Caco-2 (cell line): ENCODE measurements around the gene GALNT17. TPM values are rescaled to one million over a fixed set of nuclear protein-coding genes. Genes with fewer than 3 reads are reported as not detected.

ENCODE experiments used
- BruUV-seq: library from RNA; stranded (reverse); fragments of 400-500 nt; replicated peaks from 2 replicates; lab custom pipeline; 2021; lab: Mats Ljungman, UMichigan
- CTCF ChIA-PET: fragments of 300-600 bp; sonication (Branson Sonifier 250); formaldehyde crosslinking; loops from one replicate; lab custom pipeline; 2022; ENCODE audit warnings: antibody characterized with exemption; lab: Charles Lee
- POLR2A ChIA-PET: fragments of 300-600 bp; sonication (Branson Sonifier 250); formaldehyde crosslinking; loops from one replicate; lab custom pipeline; 2022; ENCODE audit warnings: antibody characterized with exemption; lab: Charles Lee
- DNase-seq, 2 experiments: peaks; one replicate each; pipeline versions ENCODE4 v3.0.0 to v3.0.0-alpha.2; 2020 to 2022
- H3K27me3 ChIP-seq: replicated peaks from 2 replicates; pipeline ENCODE4 v1.6.0; 2011; ENCODE audit warnings: low read length; ENCODE audit not compliant: control insufficient read depth, insufficient read depth
- H3K36me3 ChIP-seq: 2 replicates; pipeline ENCODE4 v1.5.1; 2011; ENCODE audit warnings: low read length; ENCODE audit not compliant: control insufficient read depth, insufficient read depth
- H3K4me1 ChIP-seq: fragments of 250-450 bp; sonication (Bioruptor Pico); 2 replicates; pipeline ENCODE4 v1.5.1; 2020; ENCODE audit warnings: mild to moderate bottlenecking
- H3K4me3 ChIP-seq: 2 replicates; pipeline ENCODE4 v1.5.1; 2011; ENCODE audit warnings: low read depth, mild to moderate bottlenecking, control low read depth, low read length
- H3K9me3 ChIP-seq: fragments of 250-450 bp; sonication (Bioruptor Pico); 2 replicates; pipeline ENCODE4 v1.5.1; 2020; ENCODE audit warnings: mild to moderate bottlenecking, moderate library complexity
- H3K27ac Mint-ChIP-seq: one replicate; pipeline ENCODE4 v1.8.0; 2022; ENCODE audit warnings: mixed read lengths; ENCODE audit not compliant: unreplicated experiment
- H3K27me3 Mint-ChIP-seq: one replicate; pipeline ENCODE4 v1.8.0; 2022; ENCODE audit warnings: mixed read lengths; ENCODE audit not compliant: insufficient read depth, unreplicated experiment
- H3K36me3 Mint-ChIP-seq: one replicate; pipeline ENCODE4 v1.8.0; 2022; ENCODE audit warnings: mild to moderate bottlenecking, mixed read lengths; ENCODE audit not compliant: insufficient read depth, unreplicated experiment
- H3K4me1 Mint-ChIP-seq: one replicate; pipeline ENCODE4 v1.8.0; 2022; ENCODE audit warnings: low read depth, mixed read lengths; ENCODE audit not compliant: unreplicated experiment
- H3K4me3 Mint-ChIP-seq: one replicate; pipeline ENCODE4 v1.8.0; 2022; ENCODE audit warnings: mild to moderate bottlenecking, moderate library complexity, mixed read lengths; ENCODE audit not compliant: unreplicated experiment
- H3K9me3 Mint-ChIP-seq: one replicate; pipeline ENCODE4 v1.8.0; 2022; ENCODE audit warnings: mixed read lengths; ENCODE audit not compliant: unreplicated experiment
- intact Hi-C: fragments of 100-400 bp; cut with micrococcal nuclease; formaldehyde crosslinking; loops from one replicate; pipeline ENCODE4 v1.10.0; 2022; ENCODE audit not compliant: unreplicated experiment
- total RNA-seq: library from RNA; stranded (reverse); gene quantifications from 2 replicates; pipeline ENCODE4 v1.2.3, GENCODE V29; 2022
- TF ChIP-seq, protein P1 (sequence below), 2 experiments: fragments of 200-600 bp in 1 of 2; IDR thresholded peaks; 1 replicate in 1 of 2; 2 replicates in 1 of 2; pipeline versions ENCODE4 v1.5.1 to v1.8.0; 2011 to 2022; ENCODE audit warnings: antibody characterized with exemption in 1 of 2, control low read depth in 1 of 2, inconsistent platforms in 1 of 2, low read depth in 1 of 2, low read length in 1 of 2, mild to moderate bottlenecking in 1 of 2, moderate library complexity in 1 of 2; ENCODE audit not compliant: insufficient read depth in 1 of 2, severe bottlenecking in 1 of 2, unreplicated experiment in 1 of 2

The GALNT17 gene
- total RNA-seq, 1 experiment from 2014 or later: not detected

DNA sequence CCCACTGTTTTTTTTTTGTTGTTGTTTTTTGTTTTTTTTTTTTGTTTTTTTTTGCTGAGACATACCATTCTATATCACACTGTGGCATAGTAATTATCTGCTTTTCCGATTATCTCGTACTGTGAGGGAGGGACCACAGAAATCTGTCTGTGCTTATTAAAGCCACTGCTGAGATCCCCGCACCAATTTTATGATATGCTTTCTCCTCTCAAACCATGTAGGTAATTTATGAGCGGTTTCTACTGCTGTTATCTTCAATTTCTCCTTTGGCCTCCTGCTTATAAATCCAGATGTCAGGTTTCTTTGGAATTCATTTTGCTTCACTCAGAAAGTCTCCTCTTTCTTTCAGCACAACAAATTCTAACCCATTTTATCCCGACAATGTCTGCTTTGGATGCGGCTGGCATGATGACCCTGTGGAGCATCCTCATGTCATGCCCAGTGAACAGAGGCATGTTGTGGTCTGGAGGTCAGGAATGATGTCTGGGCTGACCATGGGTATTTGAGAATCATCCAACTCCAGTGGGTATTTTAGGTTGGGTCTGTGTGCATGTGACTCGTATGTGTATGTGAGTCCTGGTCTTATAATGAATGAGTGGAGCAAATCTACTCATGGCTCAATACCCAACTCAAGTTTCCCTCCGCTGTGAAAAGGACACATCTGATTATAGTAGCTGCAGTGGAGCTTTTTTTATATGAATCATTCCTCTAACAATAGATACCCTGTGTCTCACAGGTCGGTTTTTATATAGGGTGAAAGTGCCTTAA is 213.4 kb downstream of the GALNT17 start:
- no peaks in the 10 kb centered on the region for H3K4me1 ChIP-seq
- CTCF ChIA-PET: no interaction called here
- DNase-seq: no peak
- TF ChIP-seq, protein P1, sequence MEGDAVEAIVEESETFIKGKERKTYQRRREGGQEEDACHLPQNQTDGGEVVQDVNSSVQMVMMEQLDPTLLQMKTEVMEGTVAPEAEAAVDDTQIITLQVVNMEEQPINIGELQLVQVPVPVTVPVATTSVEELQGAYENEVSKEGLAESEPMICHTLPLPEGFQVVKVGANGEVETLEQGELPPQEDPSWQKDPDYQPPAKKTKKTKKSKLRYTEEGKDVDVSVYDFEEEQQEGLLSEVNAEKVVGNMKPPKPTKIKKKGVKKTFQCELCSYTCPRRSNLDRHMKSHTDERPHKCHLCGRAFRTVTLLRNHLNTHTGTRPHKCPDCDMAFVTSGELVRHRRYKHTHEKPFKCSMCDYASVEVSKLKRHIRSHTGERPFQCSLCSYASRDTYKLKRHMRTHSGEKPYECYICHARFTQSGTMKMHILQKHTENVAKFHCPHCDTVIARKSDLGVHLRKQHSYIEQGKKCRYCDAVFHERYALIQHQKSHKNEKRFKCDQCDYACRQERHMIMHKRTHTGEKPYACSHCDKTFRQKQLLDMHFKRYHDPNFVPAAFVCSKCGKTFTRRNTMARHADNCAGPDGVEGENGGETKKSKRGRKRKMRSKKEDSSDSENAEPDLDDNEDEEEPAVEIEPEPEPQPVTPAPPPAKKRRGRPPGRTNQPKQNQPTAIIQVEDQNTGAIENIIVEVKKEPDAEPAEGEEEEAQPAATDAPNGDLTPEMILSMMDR (IDR thresholded peaks at IDR 0.05; ENCODE audit: insufficient read depth in 1 of 2, low read depth in 1 of 2, low read length in 1 of 2, severe bottlenecking in 1 of 2, unreplicated experiment in 1 of 2): no peak
- no peak overlapping the region for H3K27ac Mint-ChIP-seq
- no peaks in the 10 kb centered on the region for H3K27me3 Mint-ChIP-seq
- no peaks in the 10 kb centered on the region for H3K27me3 ChIP-seq
- intact Hi-C loops: no loop called here
- POLR2A ChIA-PET: no interaction called here
- H3K9me3 Mint-ChIP-seq: peaks cover 23% of the 10 kb centered on the region
- no peak overlapping the region for H3K4me3 ChIP-seq
- no peaks in the 10 kb centered on the region for H3K36me3 ChIP-seq
- no peaks in the 10 kb centered on the region for H3K36me3 Mint-ChIP-seq
- no TSS peak for BruUV-seq
- H3K4me1 Mint-ChIP-seq: no peaks in the 10 kb centered on the region
- no peaks in the 10 kb centered on the region for H3K9me3 ChIP-seq
- no peak overlapping the region for H3K4me3 Mint-ChIP-seq

DNA sequence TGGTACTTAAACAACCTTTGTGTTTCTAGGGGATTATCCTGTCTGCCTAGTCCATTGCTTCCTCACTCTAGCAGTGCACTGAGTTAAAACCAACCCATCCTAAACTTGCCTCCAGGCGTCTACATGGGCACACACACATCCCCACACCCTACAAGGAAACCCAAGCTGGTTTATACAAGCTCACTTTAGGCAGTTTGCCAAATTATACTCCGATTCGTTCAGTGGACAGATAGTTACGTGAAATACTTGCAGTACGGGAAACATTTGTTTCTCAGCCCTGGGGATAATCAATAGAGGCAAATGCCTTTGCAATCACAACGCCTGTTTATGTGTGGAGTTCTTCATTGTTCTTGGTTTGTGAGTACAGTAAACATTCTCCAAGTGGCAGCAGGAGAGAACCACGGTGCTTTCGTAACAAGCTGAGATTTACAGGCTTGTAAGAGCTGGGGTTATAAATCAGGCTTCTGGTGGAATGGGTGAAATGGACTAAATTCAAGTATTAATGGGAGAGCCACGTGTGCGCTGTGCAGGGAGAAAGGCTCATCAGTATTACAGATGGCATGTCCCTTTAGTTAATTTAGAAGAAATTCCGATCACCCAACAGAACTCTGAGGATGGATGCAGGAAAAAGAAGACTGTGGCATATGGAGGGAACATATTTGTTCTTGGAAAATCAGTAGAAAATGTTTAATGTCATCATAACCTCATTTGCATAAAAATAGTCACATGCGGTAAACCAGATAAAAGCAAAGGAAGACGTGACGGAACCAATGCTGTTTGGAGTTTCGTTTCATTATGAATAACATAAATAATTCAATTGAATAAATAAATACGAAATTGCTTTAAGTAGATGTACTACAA is 217.1 kb downstream of the GALNT17 start:
- Mint-ChIP-seq H3K27ac (no peak overlapping the region), H3K36me3 (no peaks in the 10 kb centered on the region), H3K27me3 (no peaks in the 10 kb centered on the region), H3K4me1 (no peaks in the 10 kb centered on the region), H3K9me3 (peaks cover 43% of the 10 kb centered on the region), H3K4me3 (no peak overlapping the region)
- BruUV-seq: no TSS peak
- ChIA-PET CTCF (no interaction called here), POLR2A (no interaction called here)
- intact Hi-C loops: no loop called here
- H3K4me1 ChIP-seq: no peaks in the 10 kb centered on the region
- H3K27me3 ChIP-seq: no peaks in the 10 kb centered on the region
- H3K36me3 ChIP-seq: no peaks in the 10 kb centered on the region
- 0 out of 2 replicates have a peak, but pooled peaks cover 3% of the 10 kb centered on the region for H3K9me3 ChIP-seq
- no peak overlapping the region for H3K4me3 ChIP-seq
- no peak for DNase-seq
- TF ChIP-seq, protein P1 (IDR thresholded peaks at IDR 0.05; ENCODE audit: insufficient read depth in 1 of 2, low read depth in 1 of 2, low read length in 1 of 2, severe bottlenecking in 1 of 2, unreplicated experiment in 1 of 2): no peak

DNA sequence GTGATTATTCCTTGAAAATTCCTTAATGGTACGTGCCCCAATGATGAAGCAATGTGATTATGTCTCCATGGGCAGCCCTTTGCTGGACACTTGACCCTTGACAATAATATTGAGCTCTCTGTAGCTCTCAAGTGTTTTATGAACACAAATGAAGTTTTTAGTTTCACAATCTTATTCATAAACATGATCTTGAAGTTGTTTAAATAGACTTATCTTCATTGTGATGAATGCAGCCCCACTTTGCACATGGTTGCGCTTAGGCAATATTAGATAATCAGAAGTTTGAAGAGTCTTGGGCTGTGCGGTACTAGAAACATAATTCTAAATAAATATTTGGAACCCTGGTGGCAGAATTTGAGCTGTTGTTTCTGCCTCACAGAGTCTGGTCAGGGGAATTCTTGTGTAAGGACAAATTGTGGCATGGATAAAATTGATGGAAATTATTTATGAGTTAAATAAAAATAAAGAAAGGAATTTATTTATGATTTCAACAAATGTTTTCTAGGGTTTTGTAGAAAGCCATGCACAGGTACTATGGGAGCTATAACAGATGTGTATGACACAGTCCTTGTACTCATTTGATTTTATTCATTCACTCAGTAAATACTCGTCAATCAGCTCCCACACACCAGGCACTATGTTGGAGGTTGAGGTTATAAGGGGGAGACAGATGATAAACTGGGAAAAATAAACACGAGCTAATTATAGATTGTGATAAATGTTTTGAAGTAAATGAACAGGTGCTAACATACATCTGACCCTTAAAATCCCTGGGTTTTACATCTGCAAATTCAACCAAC is 217.9 kb downstream of the GALNT17 start:
- Histone ChIP-seq H3K4me1 (no peaks in the 10 kb centered on the region), H3K36me3 (no peaks in the 10 kb centered on the region), H3K27me3 (no peaks in the 10 kb centered on the region), H3K9me3 (0 out of 2 replicates have a peak, but pooled peaks cover 3% of the 10 kb centered on the region), H3K4me3 (no peak overlapping the region)
- Mint-ChIP-seq H3K27me3 (no peaks in the 10 kb centered on the region), H3K9me3 (peaks cover 37% of the 10 kb centered on the region), H3K4me3 (no peak overlapping the region), H3K4me1 (no peaks in the 10 kb centered on the region), H3K36me3 (no peaks in the 10 kb centered on the region), H3K27ac (no peak overlapping the region)
- intact Hi-C loops: no loop called here
- TF ChIP-seq, protein P1 (IDR thresholded peaks at IDR 0.05; ENCODE audit: insufficient read depth in 1 of 2, low read depth in 1 of 2, low read length in 1 of 2, severe bottlenecking in 1 of 2, unreplicated experiment in 1 of 2): no peak
- CTCF ChIA-PET: no interaction called here
- no peak for DNase-seq
- no TSS peak for BruUV-seq
- POLR2A ChIA-PET: no interaction called here
